Measurements from ENCODE around the gene YPEL5. TPM values are rescaled to one million over a fixed set of nuclear protein-coding genes. Genes with fewer than 3 reads are reported as not detected.
"Not testable (repeated sequence)": the region's sequence is repeated elsewhere in the genome, so short reads cannot be mapped to it uniquely, and the experiment has no call there.

YPEL5 gene
- total and polyA plus RNA-seq, 9 donors = 65.1 to 103 (median 81.6) TPM

DNA sequence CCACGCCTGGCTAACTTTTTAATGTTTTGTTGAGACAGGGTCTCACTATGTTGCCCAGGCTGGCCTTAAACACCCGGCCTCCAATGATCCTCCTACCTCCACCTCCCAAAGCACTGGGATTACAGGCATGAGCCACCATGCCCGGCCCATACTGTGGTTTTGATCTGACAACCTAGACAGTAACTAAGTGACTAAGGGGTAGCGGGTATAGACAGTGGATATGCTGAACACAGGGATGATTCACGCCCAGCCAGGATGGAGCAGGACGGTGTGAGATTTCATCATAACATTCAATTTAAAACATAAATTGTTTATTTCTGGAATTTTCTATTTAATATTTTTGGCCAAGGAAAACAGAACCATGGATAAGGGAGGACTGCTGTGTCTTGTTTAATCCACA is 36.0 kb upstream of the YPEL5 start:
- WGBS, 3 donors = 75 to 76% (median 76%) methylated on average over 6 of the region's 6 CpGs
- no peak for DNase-seq
- Histone ChIP-seq H3K36me3 (no peaks in the 10 kb centered on the region), H3K4me1 (ENCODE audit: insufficient read depth) (no peaks in the 10 kb centered on the region), H3K4me3 (no peak overlapping the region), H3K27me3 (no peaks in the 10 kb centered on the region), H3K27ac (no peak overlapping the region), H3K9me3 (no peaks in the 10 kb centered on the region)
- intact Hi-C loops (cut with DNase I) = no loop called here
- TF ChIP-seq, protein P1, sequence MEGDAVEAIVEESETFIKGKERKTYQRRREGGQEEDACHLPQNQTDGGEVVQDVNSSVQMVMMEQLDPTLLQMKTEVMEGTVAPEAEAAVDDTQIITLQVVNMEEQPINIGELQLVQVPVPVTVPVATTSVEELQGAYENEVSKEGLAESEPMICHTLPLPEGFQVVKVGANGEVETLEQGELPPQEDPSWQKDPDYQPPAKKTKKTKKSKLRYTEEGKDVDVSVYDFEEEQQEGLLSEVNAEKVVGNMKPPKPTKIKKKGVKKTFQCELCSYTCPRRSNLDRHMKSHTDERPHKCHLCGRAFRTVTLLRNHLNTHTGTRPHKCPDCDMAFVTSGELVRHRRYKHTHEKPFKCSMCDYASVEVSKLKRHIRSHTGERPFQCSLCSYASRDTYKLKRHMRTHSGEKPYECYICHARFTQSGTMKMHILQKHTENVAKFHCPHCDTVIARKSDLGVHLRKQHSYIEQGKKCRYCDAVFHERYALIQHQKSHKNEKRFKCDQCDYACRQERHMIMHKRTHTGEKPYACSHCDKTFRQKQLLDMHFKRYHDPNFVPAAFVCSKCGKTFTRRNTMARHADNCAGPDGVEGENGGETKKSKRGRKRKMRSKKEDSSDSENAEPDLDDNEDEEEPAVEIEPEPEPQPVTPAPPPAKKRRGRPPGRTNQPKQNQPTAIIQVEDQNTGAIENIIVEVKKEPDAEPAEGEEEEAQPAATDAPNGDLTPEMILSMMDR (IDR thresholded peaks at IDR 0.05) = no peak
- no peak for TF ChIP-seq EP300 (IDR thresholded peaks at IDR 0.05)
- no peak for TF ChIP-seq POLR2A (IDR thresholded peaks at IDR 0.05)

DNA sequence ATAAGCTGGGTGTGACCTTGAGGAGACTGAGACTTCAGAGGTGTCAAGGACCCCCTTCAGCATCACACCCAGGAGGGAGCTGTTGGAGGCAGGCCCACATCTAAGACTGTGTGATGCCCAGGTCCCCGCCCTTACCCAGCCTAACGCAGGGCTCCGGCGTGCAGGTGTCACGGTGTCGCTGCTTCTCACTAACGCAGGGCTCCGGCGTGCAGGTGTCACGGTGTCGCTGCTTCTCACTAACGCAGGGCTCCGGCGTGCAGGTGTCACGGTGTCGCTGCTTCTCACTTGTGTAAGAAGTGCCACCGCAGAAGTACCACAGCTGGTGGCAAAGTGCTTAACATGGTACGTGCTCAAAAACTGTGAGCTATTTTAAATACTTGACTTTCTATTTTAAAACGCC is 35.6 kb upstream of the YPEL5 start:
- H3K4me3 ChIP-seq; H3K9me3 ChIP-seq; H3K36me3 ChIP-seq; DNase-seq; H3K27me3 ChIP-seq; H3K4me1 ChIP-seq (ENCODE audit: insufficient read depth); H3K27ac ChIP-seq; intact Hi-C loops (cut with DNase I): not testable (repeated sequence)
- WGBS, 3 donors = 81 to 86% (median 82%) methylated on average over 19 of the region's 19 CpGs

DNA sequence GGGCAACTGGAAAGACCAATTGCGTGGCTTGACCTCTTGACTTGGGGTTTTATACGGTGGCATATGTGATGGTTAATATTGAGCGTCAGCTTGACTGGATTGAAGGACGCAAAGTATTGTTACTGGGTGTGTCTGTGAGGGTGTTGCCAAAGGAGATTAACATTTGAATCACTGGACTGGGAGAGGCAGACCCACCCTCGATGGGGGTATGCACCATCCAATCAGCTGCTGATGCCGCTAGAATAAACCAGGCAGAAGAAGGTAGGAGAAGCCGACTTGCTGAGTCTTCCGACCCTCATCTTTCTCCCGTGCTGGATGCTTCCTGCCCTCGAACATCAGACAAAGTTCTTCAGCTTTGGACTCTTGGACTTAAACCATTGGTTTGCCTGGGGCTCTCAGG is 34.2 kb upstream of the YPEL5 start:
- H3K9me3 ChIP-seq = no peaks in the 10 kb centered on the region
- no peak for TF ChIP-seq POLR2A (IDR thresholded peaks at IDR 0.05)
- TF ChIP-seq, protein P1 (IDR thresholded peaks at IDR 0.05) = no peak
- no peak for TF ChIP-seq EP300 (IDR thresholded peaks at IDR 0.05)
- DNase-seq = no peak
- 90 to 93% (median 92%) methylated on average over 10 of the region's 10 CpGs for WGBS, 3 donors
- intact Hi-C loops (cut with DNase I) = no loop called here
- H3K36me3 ChIP-seq = no peaks in the 10 kb centered on the region
- H3K27me3 ChIP-seq = no peaks in the 10 kb centered on the region
- no peaks in the 10 kb centered on the region for H3K4me1 ChIP-seq (ENCODE audit: insufficient read depth)
- no peak overlapping the region for H3K27ac ChIP-seq
- H3K4me3 ChIP-seq = no peak overlapping the region

DNA sequence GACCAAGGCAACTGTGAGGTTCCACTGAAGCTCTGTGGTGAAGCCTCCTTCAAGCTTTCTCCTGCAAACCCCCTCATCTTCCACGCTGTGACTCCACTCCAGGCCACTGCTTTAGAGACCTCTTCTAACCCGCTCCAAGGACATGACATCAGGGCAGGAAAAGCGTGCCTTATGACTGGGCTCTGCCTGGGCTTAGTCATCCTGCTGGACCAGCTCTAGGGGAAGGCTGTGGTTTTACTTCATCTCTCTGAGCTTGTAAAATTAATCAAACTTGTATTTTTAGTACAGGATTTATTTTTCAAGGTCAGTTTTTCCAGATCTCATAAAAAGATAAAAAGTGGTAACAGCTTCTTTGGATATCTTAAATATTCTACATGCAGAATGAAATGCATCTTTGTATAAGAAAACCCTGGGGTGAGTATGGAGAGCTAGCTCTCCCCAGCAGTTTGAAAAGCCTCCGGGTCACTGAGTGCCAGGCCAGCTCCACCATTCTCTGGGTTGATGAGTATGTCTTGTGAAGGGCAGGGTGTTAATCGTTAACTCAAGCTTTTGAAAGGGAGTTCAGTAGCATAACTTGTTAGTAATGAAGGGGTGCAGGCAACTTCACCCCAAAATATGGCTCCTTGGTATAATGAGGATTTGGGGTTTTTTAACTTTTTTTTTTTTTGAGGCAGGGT is 33.1 kb upstream of the YPEL5 start:
- no peak for DNase-seq
- H3K9me3 ChIP-seq = no peaks in the 10 kb centered on the region
- TF ChIP-seq POLR2A (IDR thresholded peaks at IDR 0.05) (no peak), EP300 (IDR thresholded peaks at IDR 0.05) (no peak)
- TF ChIP-seq, protein P1 (IDR thresholded peaks at IDR 0.05) = no peak
- no peaks in the 10 kb centered on the region for H3K4me1 ChIP-seq (ENCODE audit: insufficient read depth)
- WGBS, 3 donors = 69 to 70% (median 69%) methylated on average over 5 of the region's 5 CpGs
- intact Hi-C loops (cut with DNase I) = no loop called here
- no peak overlapping the region for H3K4me3 ChIP-seq
- H3K36me3 ChIP-seq = no peaks in the 10 kb centered on the region
- H3K27me3 ChIP-seq = no peaks in the 10 kb centered on the region
- H3K27ac ChIP-seq = no peak overlapping the region

DNA sequence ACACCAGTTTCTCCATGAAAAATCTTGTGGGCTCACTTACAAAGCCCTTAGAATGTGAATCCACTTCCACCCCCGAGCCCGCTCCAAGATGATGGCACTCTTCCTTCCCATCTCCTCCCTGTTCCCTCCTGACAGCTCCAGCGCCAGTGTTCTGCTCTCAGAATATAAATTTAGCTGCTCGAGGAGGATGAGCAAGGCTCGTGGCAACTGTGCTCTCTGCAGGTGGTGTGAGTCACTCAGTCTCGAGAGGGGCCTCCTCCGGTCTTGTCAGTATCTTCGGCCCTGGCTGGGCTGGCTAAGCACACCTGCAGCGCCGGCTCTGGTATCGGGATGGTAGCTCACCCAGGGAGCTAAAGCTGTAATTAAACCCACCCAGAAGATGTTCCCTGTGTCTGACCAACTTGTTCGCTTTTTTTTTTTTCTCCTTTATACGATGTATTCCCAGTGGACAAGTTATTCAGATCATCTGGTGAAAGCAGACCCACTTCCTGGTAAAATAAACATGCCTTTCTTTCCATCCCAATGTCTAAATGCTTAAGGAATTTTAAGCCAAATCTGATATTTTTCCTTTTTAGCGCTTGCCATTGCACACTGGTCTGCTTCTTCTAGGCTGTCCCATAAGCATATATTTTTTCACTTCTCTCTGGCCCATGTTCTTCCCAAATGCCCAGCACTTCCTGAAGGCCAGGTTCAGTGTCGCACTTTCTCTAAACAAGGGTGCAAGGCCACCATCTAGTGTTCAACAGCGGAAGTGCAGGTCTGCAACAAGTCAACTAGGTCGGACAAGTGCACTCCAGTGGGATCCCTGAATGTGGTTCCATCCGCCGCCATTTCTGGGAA is 31.4 kb upstream of the YPEL5 start:
- H3K27ac ChIP-seq = peak overlapping the region in 1 of 2 donors; percentile 38
- intact Hi-C loops (cut with DNase I) = no loop called here
- WGBS, 3 donors = 17 to 28% (median 21%) methylated on average over 19 of the region's 19 CpGs
- peak; percentile 76 to 87 (median 85) for DNase-seq
- H3K27me3 ChIP-seq = no peaks in the 10 kb centered on the region
- no peak for TF ChIP-seq EP300 (IDR thresholded peaks at IDR 0.05)
- TF ChIP-seq, protein P1 (IDR thresholded peaks at IDR 0.05) = peak; percentile 52 to 88 (median 70)
- H3K4me1 ChIP-seq (ENCODE audit: insufficient read depth) = no peaks in the 10 kb centered on the region
- H3K4me3 ChIP-seq = no peak overlapping the region
- H3K36me3 ChIP-seq = no peaks in the 10 kb centered on the region
- H3K9me3 ChIP-seq = no peaks in the 10 kb centered on the region

Data from ovary (tissue), 9 donors.